ENCODE measurements around the gene GPR83.

GPR83 gene

DNA sequence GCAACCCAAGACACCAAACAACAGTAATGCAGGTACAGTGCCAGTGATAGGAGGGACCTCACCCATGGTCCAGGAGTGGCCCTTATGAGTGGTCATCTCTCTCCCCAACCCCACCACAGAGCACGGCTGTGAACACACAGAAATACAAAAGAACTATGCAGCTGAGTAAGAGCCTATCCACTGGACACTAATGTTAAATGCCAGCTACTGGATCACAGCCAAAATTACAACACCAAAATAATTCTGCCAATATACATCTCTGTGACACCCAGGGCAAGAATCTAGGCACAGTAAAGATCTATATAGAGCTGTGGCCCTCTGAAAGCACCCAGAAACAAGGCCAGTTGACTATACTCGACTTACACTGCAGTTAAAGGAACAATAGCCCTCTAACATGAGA, 22.8 kb upstream of the GPR83 start:
- Histone ChIP-seq H2AFZ (ENCODE audit: insufficient read depth, low read length, poor library complexity) (no peak overlapping the region), H2BK120ac (ENCODE audit: insufficient read depth, low read length, poor library complexity) (no peak overlapping the region), H3K4me2 (ENCODE audit: low read length) (no peak overlapping the region), H3K4ac (ENCODE audit: low read depth, low read length) (no peak overlapping the region), H3K4me3 (ENCODE audit: low read depth, low read length) (no peak overlapping the region), H3K14ac (ENCODE audit: low read length) (no peak overlapping the region), H3K9me3 (ENCODE audit: insufficient read depth, low read depth, low read length) (no peaks in the 10 kb centered on the region), H3K18ac (ENCODE audit: low read length) (no peak overlapping the region), H4K8ac (ENCODE audit: low read depth, low read length) (no peak overlapping the region), H3K23ac (ENCODE audit: low read length) (no peak overlapping the region), H3K79me2 (ENCODE audit: control insufficient read depth, insufficient read depth, low read length, poor library complexity) (no peaks in the 10 kb centered on the region), H3K27ac (ENCODE audit: low read depth, low read length) (no peak overlapping the region), H3K9ac (ENCODE audit: low read length) (no peak overlapping the region), H2AK5ac (ENCODE audit: low read length) (no peak overlapping the region), H3K4me1 (ENCODE audit: control insufficient read depth in 1 of 2, insufficient read depth in 2 of 2, low read length in 2 of 2) (no peaks in the 10 kb centered on the region), H2BK5ac (ENCODE audit: low read depth, low read length, poor library complexity) (no peak overlapping the region), H4K12ac (ENCODE audit: low read depth, low read length) (no peak overlapping the region), H3K79me1 (ENCODE audit: low read length) (no peaks in the 10 kb centered on the region), H3K27me3 (ENCODE audit: insufficient read depth, low read length) (no peaks in the 10 kb centered on the region), H4K91ac (ENCODE audit: low read depth, low read length) (no peak overlapping the region), H2BK12ac (ENCODE audit: low read length) (no peak overlapping the region), H3K36me3 (ENCODE audit: control insufficient read depth in 1 of 2, insufficient read depth in 2 of 2, low read length in 2 of 2) (peaks cover 4 to 9% of the 10 kb centered on the region in 2 experiments)
- no CpG with 5 or more reads among the region's 2 CpGs for WGBS (ENCODE audit: extremely low coverage, insufficient coverage, insufficient read length)
- no peak for DNase-seq

DNA sequence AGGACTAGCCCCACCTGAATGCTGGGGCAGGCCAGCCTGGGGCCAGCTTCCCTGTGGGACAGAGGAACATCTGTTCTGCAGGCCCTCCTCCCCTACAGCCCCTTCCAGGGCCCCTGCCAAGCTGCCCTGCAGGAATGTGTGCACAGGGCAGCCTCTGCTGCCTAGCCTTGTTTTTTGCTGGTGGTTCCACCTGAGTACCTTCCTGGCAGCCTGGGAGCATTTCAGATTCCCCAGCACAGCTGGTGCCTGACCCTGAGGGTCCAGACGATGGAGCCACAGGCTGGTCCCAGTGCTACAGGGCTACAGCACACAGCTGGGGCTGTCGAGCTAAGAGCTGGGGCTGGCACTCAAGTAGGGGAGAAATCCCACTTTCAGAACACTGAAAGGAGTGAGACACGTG, 22.3 kb upstream of the GPR83 start:
- H3K18ac ChIP-seq (ENCODE audit: low read length) = no peak overlapping the region
- no peak overlapping the region for H2BK120ac ChIP-seq (ENCODE audit: insufficient read depth, low read length, poor library complexity)
- no peak overlapping the region for H2BK12ac ChIP-seq (ENCODE audit: low read length)
- H3K14ac ChIP-seq (ENCODE audit: low read length) = no peak overlapping the region
- no peak overlapping the region for H2AFZ ChIP-seq (ENCODE audit: insufficient read depth, low read length, poor library complexity)
- H4K12ac ChIP-seq (ENCODE audit: low read depth, low read length) = no peak overlapping the region
- no peak overlapping the region for H3K9ac ChIP-seq (ENCODE audit: low read length)
- H3K9me3 ChIP-seq (ENCODE audit: insufficient read depth, low read depth, low read length) = no peaks in the 10 kb centered on the region
- H3K4me3 ChIP-seq (ENCODE audit: low read depth, low read length) = no peak overlapping the region
- H4K8ac ChIP-seq (ENCODE audit: low read depth, low read length) = no peak overlapping the region
- no peak for DNase-seq
- no peak overlapping the region for H3K27ac ChIP-seq (ENCODE audit: low read depth, low read length)
- H3K4me1 ChIP-seq (ENCODE audit: control insufficient read depth in 1 of 2, insufficient read depth in 2 of 2, low read length in 2 of 2) = no peaks in the 10 kb centered on the region
- no peak overlapping the region for H4K91ac ChIP-seq (ENCODE audit: low read depth, low read length)
- no peak overlapping the region for H3K4ac ChIP-seq (ENCODE audit: low read depth, low read length)
- no peaks in the 10 kb centered on the region for H3K79me2 ChIP-seq (ENCODE audit: control insufficient read depth, insufficient read depth, low read length, poor library complexity)
- no peak overlapping the region for H2AK5ac ChIP-seq (ENCODE audit: low read length)
- H3K79me1 ChIP-seq (ENCODE audit: low read length) = no peaks in the 10 kb centered on the region
- no peak overlapping the region for H3K4me2 ChIP-seq (ENCODE audit: low read length)
- H2BK5ac ChIP-seq (ENCODE audit: low read depth, low read length, poor library complexity) = no peak overlapping the region
- no peak overlapping the region for H3K23ac ChIP-seq (ENCODE audit: low read length)
- H3K36me3 ChIP-seq (ENCODE audit: control insufficient read depth in 1 of 2, insufficient read depth in 2 of 2, low read length in 2 of 2) = peaks cover 4 to 9% of the 10 kb centered on the region in 2 experiments
- H3K27me3 ChIP-seq (ENCODE audit: insufficient read depth, low read length) = no peaks in the 10 kb centered on the region
- no CpG with 5 or more reads among the region's 3 CpGs for WGBS (ENCODE audit: extremely low coverage, insufficient coverage, insufficient read length)

DNA sequence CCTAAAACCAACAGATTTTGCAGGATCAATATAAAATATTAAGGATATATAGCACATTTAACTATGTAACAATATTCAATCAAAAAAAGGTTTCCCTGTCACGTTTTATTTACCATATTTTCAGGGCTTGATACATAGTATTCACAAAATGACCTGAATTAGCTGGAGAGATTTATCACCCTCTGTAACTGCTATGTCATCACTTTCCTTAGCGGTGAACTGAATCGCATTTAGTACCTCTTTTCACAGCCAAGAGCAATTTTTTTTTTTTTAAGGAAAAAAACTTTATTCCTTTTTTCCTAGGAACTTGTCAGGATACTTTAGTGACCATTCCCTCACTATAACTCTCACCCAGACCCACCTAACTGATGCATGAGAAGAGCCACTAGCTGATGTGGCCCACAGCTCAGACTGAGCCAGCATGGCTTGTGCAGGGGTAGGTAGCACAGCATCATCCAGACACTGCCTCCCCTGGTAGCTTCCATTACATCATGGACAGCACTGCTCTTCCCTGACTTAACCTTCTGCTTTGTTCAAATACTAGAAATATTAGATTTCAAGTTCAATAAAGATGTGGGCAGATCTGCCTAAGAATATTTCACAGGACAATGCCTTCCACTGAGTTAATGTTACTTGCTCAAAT, 17.0 kb upstream of the GPR83 start:
- no peak overlapping the region for H4K8ac ChIP-seq (ENCODE audit: low read depth, low read length)
- peaks cover under 1 to 2% of the 10 kb centered on the region in 2 experiments for H3K36me3 ChIP-seq (ENCODE audit: control insufficient read depth in 1 of 2, insufficient read depth in 2 of 2, low read length in 2 of 2)
- H3K23ac ChIP-seq (ENCODE audit: low read length) = no peak overlapping the region
- no peak overlapping the region for H2AFZ ChIP-seq (ENCODE audit: insufficient read depth, low read length, poor library complexity)
- H3K27me3 ChIP-seq (ENCODE audit: insufficient read depth, low read length) = no peaks in the 10 kb centered on the region
- H3K9ac ChIP-seq (ENCODE audit: low read length) = no peak overlapping the region
- no peaks in the 10 kb centered on the region for H3K79me2 ChIP-seq (ENCODE audit: control insufficient read depth, insufficient read depth, low read length, poor library complexity)
- no peak overlapping the region for H3K4ac ChIP-seq (ENCODE audit: low read depth, low read length)
- H3K4me2 ChIP-seq (ENCODE audit: low read length) = no peak overlapping the region
- no peak overlapping the region for H2AK5ac ChIP-seq (ENCODE audit: low read length)
- H3K79me1 ChIP-seq (ENCODE audit: low read length) = no peaks in the 10 kb centered on the region
- H3K4me3 ChIP-seq (ENCODE audit: low read depth, low read length) = no peak overlapping the region
- DNase-seq = no peak
- H3K4me1 ChIP-seq (ENCODE audit: control insufficient read depth in 1 of 2, insufficient read depth in 2 of 2, low read length in 2 of 2) = no peaks in the 10 kb centered on the region
- no peak overlapping the region for H2BK5ac ChIP-seq (ENCODE audit: low read depth, low read length, poor library complexity)
- H2BK12ac ChIP-seq (ENCODE audit: low read length) = no peak overlapping the region
- no peak overlapping the region for H3K14ac ChIP-seq (ENCODE audit: low read length)
- H3K9me3 ChIP-seq (ENCODE audit: insufficient read depth, low read depth, low read length) = no peaks in the 10 kb centered on the region
- H4K91ac ChIP-seq (ENCODE audit: low read depth, low read length) = no peak overlapping the region
- no peak overlapping the region for H4K12ac ChIP-seq (ENCODE audit: low read depth, low read length)
- H2BK120ac ChIP-seq (ENCODE audit: insufficient read depth, low read length, poor library complexity) = no peak overlapping the region
- H3K27ac ChIP-seq (ENCODE audit: low read depth, low read length) = no peak overlapping the region
- no CpG with 5 or more reads among the region's 3 CpGs for WGBS (ENCODE audit: extremely low coverage, insufficient coverage, insufficient read length)
- no peak overlapping the region for H3K18ac ChIP-seq (ENCODE audit: low read length)

DNA sequence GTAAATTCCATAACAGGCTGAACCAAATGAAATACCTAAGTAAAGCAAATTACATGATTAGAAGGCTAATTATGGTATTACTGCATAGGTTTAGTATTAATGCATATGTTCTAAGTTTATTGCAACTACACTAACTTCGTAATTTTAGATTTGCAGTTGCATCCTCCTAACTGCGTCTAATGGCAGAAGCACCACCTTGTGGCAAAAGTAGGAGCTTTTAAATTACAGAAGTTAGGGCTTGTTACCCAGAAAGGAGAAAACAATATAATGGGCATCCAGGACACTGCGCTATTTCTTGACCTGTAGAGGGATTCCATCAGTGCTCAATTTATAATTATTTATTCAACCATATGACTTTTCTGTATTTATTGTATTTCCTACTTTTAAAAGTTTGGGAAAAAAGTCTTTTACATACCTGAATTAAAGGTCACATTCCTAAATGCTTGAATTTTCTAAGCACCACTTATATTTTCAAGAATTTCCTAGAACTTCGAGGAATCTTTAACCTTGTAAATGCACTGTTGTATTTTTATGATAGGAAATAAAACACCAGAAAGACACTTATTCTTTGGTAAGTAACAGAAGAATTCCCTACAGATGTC, 16.3 kb upstream of the GPR83 start:
- Histone ChIP-seq H2BK5ac (ENCODE audit: low read depth, low read length, poor library complexity) (no peak overlapping the region), H3K79me2 (ENCODE audit: control insufficient read depth, insufficient read depth, low read length, poor library complexity) (no peaks in the 10 kb centered on the region), H4K8ac (ENCODE audit: low read depth, low read length) (no peak overlapping the region), H3K4me2 (ENCODE audit: low read length) (no peak overlapping the region), H2BK120ac (ENCODE audit: insufficient read depth, low read length, poor library complexity) (no peak overlapping the region), H3K27me3 (ENCODE audit: insufficient read depth, low read length) (no peaks in the 10 kb centered on the region), H3K36me3 (ENCODE audit: control insufficient read depth in 1 of 2, insufficient read depth in 2 of 2, low read length in 2 of 2) (no peaks in the 10 kb centered on the region), H4K91ac (ENCODE audit: low read depth, low read length) (no peak overlapping the region), H2AK5ac (ENCODE audit: low read length) (no peak overlapping the region), H2AFZ (ENCODE audit: insufficient read depth, low read length, poor library complexity) (no peak overlapping the region), H3K14ac (ENCODE audit: low read length) (no peak overlapping the region), H3K4me1 (ENCODE audit: control insufficient read depth in 1 of 2, insufficient read depth in 2 of 2, low read length in 2 of 2) (no peaks in the 10 kb centered on the region), H4K12ac (ENCODE audit: low read depth, low read length) (no peak overlapping the region), H3K79me1 (ENCODE audit: low read length) (no peaks in the 10 kb centered on the region), H3K18ac (ENCODE audit: low read length) (no peak overlapping the region), H3K4me3 (ENCODE audit: low read depth, low read length) (no peak overlapping the region), H3K4ac (ENCODE audit: low read depth, low read length) (no peak overlapping the region), H3K9ac (ENCODE audit: low read length) (no peak overlapping the region), H2BK12ac (ENCODE audit: low read length) (no peak overlapping the region), H3K9me3 (ENCODE audit: insufficient read depth, low read depth, low read length) (no peaks in the 10 kb centered on the region), H3K27ac (ENCODE audit: low read depth, low read length) (no peak overlapping the region), H3K23ac (ENCODE audit: low read length) (no peak overlapping the region)
- peak in 1 of 2 donors; percentile 58 for DNase-seq
- no CpG with 5 or more reads among the region's 4 CpGs for WGBS (ENCODE audit: extremely low coverage, insufficient coverage, insufficient read length)

Data from trophoblast cell (in vitro differentiated cells and primary cell).